Measurements from ENCODE around the gene PRDM1.

Gene PRDM1

DNA sequence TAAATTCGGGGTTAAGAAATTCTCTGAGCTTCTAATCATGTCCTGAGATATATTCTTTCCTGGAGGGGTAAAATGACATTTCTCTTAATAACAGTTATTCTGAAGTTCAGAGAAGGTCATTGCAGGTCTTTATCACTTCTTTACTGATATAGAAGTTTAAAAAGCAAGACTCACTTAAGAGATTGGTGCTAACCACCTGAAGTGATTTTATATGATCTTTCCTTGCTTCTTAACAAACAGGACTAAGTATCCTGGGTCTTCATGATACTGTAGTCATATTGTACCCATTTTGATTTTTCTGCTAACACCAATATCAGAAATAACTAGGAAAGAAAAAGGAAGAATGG lies 39.3 kb upstream of the PRDM1 start:
- POLR2A ChIA-PET (ENCODE audit: low non-redundant PET), result no interaction called here
- DNase-seq (ENCODE audit: low spot score), result no peak
- H3K27ac ChIP-seq, result no peak overlapping the region
- TF ChIP-seq, protein P1, sequence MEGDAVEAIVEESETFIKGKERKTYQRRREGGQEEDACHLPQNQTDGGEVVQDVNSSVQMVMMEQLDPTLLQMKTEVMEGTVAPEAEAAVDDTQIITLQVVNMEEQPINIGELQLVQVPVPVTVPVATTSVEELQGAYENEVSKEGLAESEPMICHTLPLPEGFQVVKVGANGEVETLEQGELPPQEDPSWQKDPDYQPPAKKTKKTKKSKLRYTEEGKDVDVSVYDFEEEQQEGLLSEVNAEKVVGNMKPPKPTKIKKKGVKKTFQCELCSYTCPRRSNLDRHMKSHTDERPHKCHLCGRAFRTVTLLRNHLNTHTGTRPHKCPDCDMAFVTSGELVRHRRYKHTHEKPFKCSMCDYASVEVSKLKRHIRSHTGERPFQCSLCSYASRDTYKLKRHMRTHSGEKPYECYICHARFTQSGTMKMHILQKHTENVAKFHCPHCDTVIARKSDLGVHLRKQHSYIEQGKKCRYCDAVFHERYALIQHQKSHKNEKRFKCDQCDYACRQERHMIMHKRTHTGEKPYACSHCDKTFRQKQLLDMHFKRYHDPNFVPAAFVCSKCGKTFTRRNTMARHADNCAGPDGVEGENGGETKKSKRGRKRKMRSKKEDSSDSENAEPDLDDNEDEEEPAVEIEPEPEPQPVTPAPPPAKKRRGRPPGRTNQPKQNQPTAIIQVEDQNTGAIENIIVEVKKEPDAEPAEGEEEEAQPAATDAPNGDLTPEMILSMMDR (conservative IDR thresholded peaks at IDR 0.05; ENCODE audit: low read depth), result no peak
- CTCF ChIA-PET, result interaction anchor here (0.6 kb wide), 1 partner anchor 83 kb away, joined by 6 read pairs; no protein-coding TSS in a partner anchor

DNA sequence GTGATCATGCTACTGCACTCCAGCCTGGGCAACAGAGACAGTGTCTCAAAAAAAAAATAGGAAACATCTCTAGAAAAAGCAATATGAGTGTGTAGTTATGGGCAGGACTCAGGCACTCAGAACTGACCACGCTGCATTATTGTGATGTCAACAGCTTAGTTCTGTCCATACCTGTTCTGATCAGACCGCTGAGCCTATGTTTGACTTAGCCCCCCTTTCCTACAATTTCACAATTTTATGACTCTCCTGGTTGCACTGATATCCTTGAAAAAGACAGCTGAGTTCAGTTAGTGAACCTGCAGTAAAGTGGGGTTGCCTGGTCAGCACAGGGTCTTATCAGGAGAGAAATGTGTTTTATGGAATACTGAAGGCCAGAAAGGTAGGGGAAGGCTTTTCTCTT lies 37.8 kb upstream of the PRDM1 start:
- TF ChIP-seq, protein P1 (conservative IDR thresholded peaks at IDR 0.05; ENCODE audit: low read depth), result no peak
- no peak for DNase-seq (ENCODE audit: low spot score)
- ChIA-PET POLR2A (ENCODE audit: low non-redundant PET) (no interaction called here), CTCF (no interaction called here)
- no peak overlapping the region for H3K27ac ChIP-seq

DNA sequence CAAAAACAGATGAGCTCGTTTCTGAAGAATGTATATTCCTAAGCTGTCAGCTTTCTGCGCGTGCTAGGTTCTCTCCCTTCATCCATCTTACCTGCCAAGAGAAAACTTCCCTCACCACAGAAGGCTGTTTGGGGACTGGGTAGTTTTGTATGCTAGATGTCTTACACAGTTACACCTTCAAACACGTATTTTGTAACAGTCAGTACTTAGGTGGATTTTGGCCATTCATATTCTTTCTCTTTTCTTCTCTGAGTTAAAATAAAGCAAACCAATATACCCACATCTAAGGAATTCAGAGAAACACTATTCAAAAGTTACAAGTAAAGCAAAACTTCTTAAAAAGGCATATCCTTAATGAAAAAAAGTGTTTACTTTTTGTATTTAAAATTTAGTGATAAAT lies 35.6 kb upstream of the PRDM1 start:
- CTCF ChIA-PET, result interaction anchor here (0.6 kb wide), 1 partner anchor 733 kb away, joined by 3 read pairs; no protein-coding TSS in a partner anchor
- no peak overlapping the region for H3K27ac ChIP-seq
- POLR2A ChIA-PET (ENCODE audit: low non-redundant PET), result no interaction called here

DNA sequence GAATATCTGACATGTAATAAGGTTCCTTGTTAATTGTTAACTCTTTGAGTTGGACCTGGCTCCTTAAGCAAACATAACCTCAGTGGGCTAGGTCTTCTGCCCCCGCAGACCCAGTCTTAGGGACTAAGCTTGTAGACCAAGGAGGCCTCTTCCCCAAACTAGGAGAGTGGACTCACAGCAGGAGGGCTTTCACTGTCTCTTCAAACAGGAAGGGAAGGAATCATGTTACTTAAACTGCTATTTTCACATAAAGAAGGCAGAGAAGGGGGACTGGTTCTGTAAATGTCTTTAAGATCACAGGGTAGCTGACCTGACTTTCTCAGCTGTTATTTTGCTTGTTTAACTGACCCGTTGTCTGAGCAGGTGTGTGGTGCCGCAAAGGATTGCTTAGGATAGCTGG lies 34.9 kb upstream of the PRDM1 start:
- POLR2A ChIA-PET (ENCODE audit: low non-redundant PET), result no interaction called here
- H3K27ac ChIP-seq, result no peak overlapping the region
- CTCF ChIA-PET, result no interaction called here
- TF ChIP-seq, protein P1 (conservative IDR thresholded peaks at IDR 0.05; ENCODE audit: low read depth), result no peak
- DNase-seq (ENCODE audit: low spot score), result no peak

More for the DNA sequence above, 35.6 kb upstream of the PRDM1 start:
- DNase-seq (ENCODE audit: low spot score), result no peak
- TF ChIP-seq, protein P1 (conservative IDR thresholded peaks at IDR 0.05; ENCODE audit: low read depth), result no peak

DNA sequence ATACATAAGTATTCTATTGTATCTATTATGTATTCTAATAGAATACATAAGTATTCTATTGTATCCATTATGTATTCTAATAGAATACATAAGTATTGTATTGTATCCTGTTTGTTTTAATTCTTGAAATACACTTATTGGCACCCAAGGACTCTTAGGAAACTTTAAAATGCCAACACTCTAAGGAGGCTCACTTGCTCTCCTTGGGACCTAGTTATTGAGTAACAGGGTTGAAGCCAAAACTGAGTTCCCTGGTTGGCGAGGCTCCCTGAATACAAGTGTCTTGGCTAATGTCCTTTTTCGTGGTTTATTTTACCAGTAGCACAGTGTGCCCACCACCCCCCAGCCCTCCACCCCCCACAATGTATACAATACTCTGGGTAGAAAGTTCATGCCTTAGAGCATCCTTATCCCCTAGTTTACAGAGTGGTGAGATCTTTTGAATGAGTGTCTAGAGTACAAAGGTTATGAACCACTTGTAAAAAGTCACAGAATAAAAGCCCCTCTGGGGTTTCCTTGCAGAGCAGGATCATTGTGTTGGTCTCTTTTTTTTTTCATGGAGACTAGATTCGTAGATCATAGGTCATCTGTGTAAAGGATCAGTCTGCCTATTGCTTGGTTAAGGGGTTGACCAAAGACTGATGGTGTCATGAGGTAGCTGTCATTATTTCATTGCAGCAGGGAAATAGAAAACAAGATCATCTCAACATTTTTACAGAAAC lies 32.5 kb upstream of the PRDM1 start:
- CTCF ChIA-PET, result no interaction called here

DNA sequence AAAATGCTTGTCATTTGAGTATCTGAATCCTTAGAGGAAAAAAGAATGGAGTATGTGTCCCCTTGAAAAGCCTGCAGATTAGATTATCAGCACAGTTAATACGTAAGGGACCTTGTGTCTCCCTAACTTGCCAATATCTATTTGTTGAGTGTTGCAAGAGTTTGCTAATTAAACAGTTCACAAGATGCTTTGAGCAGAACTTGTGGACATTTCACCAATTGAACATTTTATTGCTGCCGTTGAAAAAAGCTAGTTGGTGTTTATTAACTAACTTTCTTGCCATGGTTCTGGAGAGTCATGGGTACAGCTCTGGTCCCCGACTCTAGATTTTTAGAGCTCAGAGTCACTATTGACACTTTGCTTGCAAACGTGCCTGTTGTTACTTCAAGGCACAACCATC lies 30.6 kb upstream of the PRDM1 start:
- H3K27ac ChIP-seq, result no peak overlapping the region
- no peak for DNase-seq (ENCODE audit: low spot score)
- ChIA-PET POLR2A (ENCODE audit: low non-redundant PET) (no interaction called here), CTCF (interaction anchor here (0.5 kb wide), 1 partner anchor 49 kb away, joined by 5 read pairs; no protein-coding TSS in a partner anchor)
- TF ChIP-seq, protein P1 (conservative IDR thresholded peaks at IDR 0.05; ENCODE audit: low read depth), result no peak

More for the DNA sequence above, 32.5 kb upstream of the PRDM1 start:
- no peak overlapping the region for H3K27ac ChIP-seq
- TF ChIP-seq, protein P1 (conservative IDR thresholded peaks at IDR 0.05; ENCODE audit: low read depth), result no peak
- no peak for DNase-seq (ENCODE audit: low spot score)
- POLR2A ChIA-PET (ENCODE audit: low non-redundant PET), result no interaction called here

All from RWPE1 (cell line).